ENCODE measurements around the gene ATP8A1.

GRCh38 chr4:42573249-42573648, 83.7 kb downstream of the ATP8A1 start:
- TF ChIP-seq, protein P1, sequence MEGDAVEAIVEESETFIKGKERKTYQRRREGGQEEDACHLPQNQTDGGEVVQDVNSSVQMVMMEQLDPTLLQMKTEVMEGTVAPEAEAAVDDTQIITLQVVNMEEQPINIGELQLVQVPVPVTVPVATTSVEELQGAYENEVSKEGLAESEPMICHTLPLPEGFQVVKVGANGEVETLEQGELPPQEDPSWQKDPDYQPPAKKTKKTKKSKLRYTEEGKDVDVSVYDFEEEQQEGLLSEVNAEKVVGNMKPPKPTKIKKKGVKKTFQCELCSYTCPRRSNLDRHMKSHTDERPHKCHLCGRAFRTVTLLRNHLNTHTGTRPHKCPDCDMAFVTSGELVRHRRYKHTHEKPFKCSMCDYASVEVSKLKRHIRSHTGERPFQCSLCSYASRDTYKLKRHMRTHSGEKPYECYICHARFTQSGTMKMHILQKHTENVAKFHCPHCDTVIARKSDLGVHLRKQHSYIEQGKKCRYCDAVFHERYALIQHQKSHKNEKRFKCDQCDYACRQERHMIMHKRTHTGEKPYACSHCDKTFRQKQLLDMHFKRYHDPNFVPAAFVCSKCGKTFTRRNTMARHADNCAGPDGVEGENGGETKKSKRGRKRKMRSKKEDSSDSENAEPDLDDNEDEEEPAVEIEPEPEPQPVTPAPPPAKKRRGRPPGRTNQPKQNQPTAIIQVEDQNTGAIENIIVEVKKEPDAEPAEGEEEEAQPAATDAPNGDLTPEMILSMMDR (IDR thresholded peaks at IDR 0.05): no peak
- TF ChIP-seq POLR2AphosphoS5 (IDR thresholded peaks at IDR 0.05) (no peak), POLR2A (IDR thresholded peaks at IDR 0.05) (no peak), EP300 (IDR thresholded peaks at IDR 0.05) (no peak)
